Spleen (tissue), 11 donors: Measurements from ENCODE around the gene ZSWIM6. TPM values are rescaled to one million over a fixed set of nuclear protein-coding genes. Genes with fewer than 3 reads are reported as not detected.

Experiments
- DNase-seq: peaks from one replicate; pipeline ENCODE4 v3.0.0-alpha.2; 2020
- H3K27ac ChIP-seq, 8 donors: fragments of 200-600 bp; sonication (generic) in 7 of 8; 1 replicate in 4 of 8; 2 replicates in 4 of 8; pipeline versions ENCODE4 v1.5.0 to v1.8.0; 2016 to 2021; ENCODE audit warnings: inconsistent platforms in 4 of 8, mild to moderate bottlenecking in 4 of 8, moderate library complexity in 1 of 8
- H3K27me3 ChIP-seq, 7 donors: fragments of 200-600 bp; sonication (generic) in 6 of 7; replicated peaks in 1 of 7; 1 replicate in 4 of 7; 2 replicates in 3 of 7; pipeline versions ENCODE4 v1.5.0 to v1.8.0; 2016 to 2021; ENCODE audit warnings: inconsistent platforms in 3 of 7, mild to moderate bottlenecking in 1 of 7
- H3K36me3 ChIP-seq, 6 donors: fragments of 200-600 bp; sonication (generic) in 5 of 6; 1 replicate in 4 of 6; 2 replicates in 2 of 6; pipeline versions ENCODE4 v1.5.0 to v1.8.0; 2016 to 2021; ENCODE audit warnings: inconsistent platforms in 2 of 6
- H3K4me1 ChIP-seq, 6 donors: fragments of 200-600 bp; sonication (generic) in 5 of 6; 1 replicate in 3 of 6; 2 replicates in 3 of 6; pipeline versions ENCODE4 v1.5.0 to v1.8.0; 2016 to 2021; ENCODE audit warnings: inconsistent platforms in 3 of 6
- H3K4me3 ChIP-seq, 8 donors: fragments of 200-600 bp; sonication (generic) in 7 of 8; 1 replicate in 4 of 8; 2 replicates in 4 of 8; pipeline versions ENCODE4 v1.5.0 to v1.8.0; 2016 to 2021; ENCODE audit warnings: inconsistent platforms in 4 of 8, mild to moderate bottlenecking in 4 of 8, moderate library complexity in 2 of 8
- H3K9me3 ChIP-seq, 8 donors: fragments of 200-600 bp; sonication (generic) in 7 of 8; 1 replicate in 4 of 8; 2 replicates in 4 of 8; pipeline versions ENCODE4 v1.5.0 to v1.8.0; 2016 to 2021; ENCODE audit warnings: inconsistent platforms in 4 of 8
- POLR2A ChIP-seq, 3 donors: fragments of 450-650 bp; IDR thresholded peaks; one replicate each; pipeline ENCODE4 v1.5.1; 2017; ENCODE audit warnings: antibody characterized with exemption in 3 of 3, mild to moderate bottlenecking in 1 of 3
- POLR2AphosphoS5 ChIP-seq, 3 donors: sonication (generic); formaldehyde crosslinking; IDR thresholded peaks; one replicate each; pipeline ENCODE4 v1.5.1; 2017; ENCODE audit warnings: antibody characterized with exemption in 3 of 3
- WGBS, 5 donors: extraction: QIAGEN DNeasy Blood & Tissue Kit in 3 of 5; methylation state at CpG; one replicate each; pipeline versions ENCODE4 v1.1.5 to v1.1.7; 2013 to 2018; 5-methylcytosine and 5-hydroxymethylcytosine counted together
- intact Hi-C: fragments of 100-400 bp; cut with DNase I; formaldehyde crosslinking; loops from one replicate; pipeline ENCODE4 v1.15.0; 2023; ENCODE audit warnings: low total_unique reads
- polyA plus RNA-seq, 3 donors: library from polyadenylated mRNA; stranded (reverse); fragments of 200-250 nt; gene quantifications; one replicate each; pipeline ENCODE4 v1.2.1, GENCODE V29; 2013
- total RNA-seq, 7 donors: library from RNA; depleted of rRNA in 3 of 7; stranded (reverse); fragments of >200 nt in 3 of 7; fragmentation: NEBNext Ultra II Directional in 4 of 7; extraction: Animal tissue kit (Norgen Biotek cat#: 25700) in 4 of 7; gene quantifications; one replicate each; pipeline versions ENCODE4 v1.1.0 to v1.2.1, GENCODE V29; 2016 to 2021
- TF ChIP-seq, protein P1 (sequence below), 11 experiments: fragments of 200-600 bp in 7 of 11; fragments of 450-650 bp in 4 of 11; sonication (generic) in 4 of 11; IDR thresholded peaks in 8 of 11; conservative IDR thresholded peaks in 3 of 11; 1 replicate in 7 of 11; 2 replicates in 4 of 11; pipeline versions ENCODE4 v1.4.0 to v1.8.0; 2016 to 2021; ENCODE audit warnings: antibody characterized with exemption in 11 of 11, inconsistent platforms in 4 of 11, mild to moderate bottlenecking in 1 of 11
- donor health status: healthy with polysubstance abuse.
- donor health status: DM: no; HTN: no; CAD: no; lungs with moderate emphysema.
- donor health status: DM: no; HTN: no; CAD: no.
- donor health status: Bipolar disorder and iron deficiency.
- donor health status: healthy.
- donor health status: DM: no; HTN: no; CAD: no.
- donor health status: DM: yes; HTN: yes; CAD: no.

ZSWIM6 gene
- total and polyA plus RNA-seq, 10 donors = 3.1 to 22.9 (median 16.9) TPM

DNA sequence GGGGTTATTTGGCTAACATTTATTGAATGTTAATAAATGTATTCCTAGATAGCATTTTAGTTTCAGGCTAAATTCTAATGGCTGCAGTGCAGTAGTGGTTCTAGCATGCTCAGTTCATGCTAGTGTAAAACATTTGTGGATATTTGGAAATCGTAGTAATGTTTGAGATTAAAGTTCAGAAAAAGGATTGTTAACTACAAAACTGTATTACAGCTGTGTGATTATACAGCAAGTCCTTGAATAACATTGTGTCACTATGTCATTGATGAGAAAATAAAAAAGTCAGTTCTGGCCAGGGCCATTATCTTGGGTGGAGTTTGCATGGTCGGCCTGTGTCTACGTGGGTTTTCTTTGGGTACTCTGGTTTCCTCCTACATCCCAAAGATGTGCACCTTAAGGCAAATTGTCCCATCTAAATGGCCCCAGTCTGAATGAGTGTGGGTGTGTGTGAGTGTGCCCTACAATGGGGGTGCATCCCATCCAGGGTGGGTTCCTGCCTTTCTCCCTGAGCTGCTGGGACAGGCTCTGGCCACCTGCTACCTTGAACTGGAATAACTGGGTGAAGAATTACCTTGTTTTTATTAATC, 8.8 kb downstream of the ZSWIM6 start:
- no peaks in the 10 kb centered on the region for H3K27me3 ChIP-seq
- WGBS, 5 donors = 84 to 95% (median 85%) methylated on average over 3 of the region's 3 CpGs
- H3K4me3 ChIP-seq = no peak overlapping the region
- no peak overlapping the region for H3K27ac ChIP-seq
- intact Hi-C loops = no loop called here
- H3K36me3 ChIP-seq = no peaks in the 10 kb centered on the region
- peaks cover 0 to 73% (median 29%) of the 10 kb centered on the region in 6 donors for H3K4me1 ChIP-seq
- no peaks in the 10 kb centered on the region for H3K9me3 ChIP-seq
- no peak for DNase-seq
- TF ChIP-seq, protein P1, sequence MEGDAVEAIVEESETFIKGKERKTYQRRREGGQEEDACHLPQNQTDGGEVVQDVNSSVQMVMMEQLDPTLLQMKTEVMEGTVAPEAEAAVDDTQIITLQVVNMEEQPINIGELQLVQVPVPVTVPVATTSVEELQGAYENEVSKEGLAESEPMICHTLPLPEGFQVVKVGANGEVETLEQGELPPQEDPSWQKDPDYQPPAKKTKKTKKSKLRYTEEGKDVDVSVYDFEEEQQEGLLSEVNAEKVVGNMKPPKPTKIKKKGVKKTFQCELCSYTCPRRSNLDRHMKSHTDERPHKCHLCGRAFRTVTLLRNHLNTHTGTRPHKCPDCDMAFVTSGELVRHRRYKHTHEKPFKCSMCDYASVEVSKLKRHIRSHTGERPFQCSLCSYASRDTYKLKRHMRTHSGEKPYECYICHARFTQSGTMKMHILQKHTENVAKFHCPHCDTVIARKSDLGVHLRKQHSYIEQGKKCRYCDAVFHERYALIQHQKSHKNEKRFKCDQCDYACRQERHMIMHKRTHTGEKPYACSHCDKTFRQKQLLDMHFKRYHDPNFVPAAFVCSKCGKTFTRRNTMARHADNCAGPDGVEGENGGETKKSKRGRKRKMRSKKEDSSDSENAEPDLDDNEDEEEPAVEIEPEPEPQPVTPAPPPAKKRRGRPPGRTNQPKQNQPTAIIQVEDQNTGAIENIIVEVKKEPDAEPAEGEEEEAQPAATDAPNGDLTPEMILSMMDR (IDR thresholded peaks at IDR 0.05 in 8 of 11, conservative IDR thresholded peaks at IDR 0.05 in 3 of 11) = no peak
- TF ChIP-seq POLR2AphosphoS5 (IDR thresholded peaks at IDR 0.05) (no peak), POLR2A (IDR thresholded peaks at IDR 0.05) (no peak)

GRCh38 chr5:61342071-61342501, 10.0 kb downstream of the ZSWIM6 start:
- Histone ChIP-seq H3K36me3 (no peaks in the 10 kb centered on the region), H3K27me3 (no peaks in the 10 kb centered on the region), H3K9me3 (no peaks in the 10 kb centered on the region), H3K4me3 (no peak overlapping the region), H3K4me1 (peaks cover 0 to 82% (median 36%) of the 10 kb centered on the region in 6 donors), H3K27ac (no peak overlapping the region)
- no peak for DNase-seq
- WGBS, 5 donors = 61 to 84% (median 67%) methylated on average over 4 of the region's 4 CpGs
- intact Hi-C loops = no loop called here
- TF ChIP-seq POLR2A (IDR thresholded peaks at IDR 0.05) = no peak
- TF ChIP-seq, protein P1 (IDR thresholded peaks at IDR 0.05 in 8 of 11, conservative IDR thresholded peaks at IDR 0.05 in 3 of 11) = no peak
- TF ChIP-seq POLR2AphosphoS5 (IDR thresholded peaks at IDR 0.05) = no peak

- WGBS, 5 donors = 55 to 61% (median 56%) methylated on average over 6 of the region's 6 CpGs
Measured at GRCh38 chr5:61344187-61344944, 12.3 kb downstream of the ZSWIM6 start.

More at GRCh38 chr5:61344187-61344944, 12.3 kb downstream of the ZSWIM6 start:
- DNase-seq = no peak
- intact Hi-C loops = no loop called here
- TF ChIP-seq POLR2A (IDR thresholded peaks at IDR 0.05) (no peak), POLR2AphosphoS5 (IDR thresholded peaks at IDR 0.05) (peak in 1 of 3 donors; percentile 34)
- TF ChIP-seq, protein P1 (IDR thresholded peaks at IDR 0.05 in 8 of 11, conservative IDR thresholded peaks at IDR 0.05 in 3 of 11) = no peak
- Histone ChIP-seq H3K36me3 (no peaks in the 10 kb centered on the region), H3K9me3 (no peaks in the 10 kb centered on the region), H3K4me3 (no peak overlapping the region), H3K4me1 (peaks cover 0 to 94% (median 43%) of the 10 kb centered on the region in 6 donors), H3K27me3 (no peaks in the 10 kb centered on the region), H3K27ac (no peak overlapping the region)
